HepG2 (cell line): Measurements from ENCODE around the gene SEPTIN12. TPM values are rescaled to one million over a fixed set of nuclear protein-coding genes. Genes with fewer than 3 reads are reported as not detected.

Experiments
- ATAC-seq: fragments of 200-7000 bp; cut with Tn5 transposase; 3 replicates; pipeline ENCODE4 v1.9.1; 2020; ENCODE audit warnings: mild to moderate bottlenecking, moderate library complexity
- BruUV-seq: library from RNA; stranded (reverse); fragments of 400-500 nt; replicated peaks from 2 replicates; lab custom pipeline; 2021; lab: Mats Ljungman, UMichigan
- CTCF ChIA-PET: fragments of 300-600 bp; formaldehyde crosslinking; extraction: SDS; loops from one replicate; lab custom pipeline; 2021; ENCODE audit warnings: low total read pairs, inconsistent platforms, low intra/inter-chr PET ratio; lab: Yijun Ruan, JAX
- POLR2A ChIA-PET: fragments of 350-600 bp; sonication (Branson Sonifier 250); formaldehyde crosslinking; loops from one replicate; lab custom pipeline; 2020; ENCODE audit warnings: antibody characterized with exemption, inconsistent platforms; lab: Yijun Ruan, JAX
- DNase-seq: peaks from one replicate; pipeline ENCODE4 v3.0.0-alpha.2; 2015; ENCODE audit warnings: low spot score
- FAIRE-seq: peaks from 3 replicates; lab custom pipeline; 2011; peaks lifted over from hg19 to GRCh38; lab: Jason Lieb, UNC
- H2AFZ ChIP-seq: one replicate; pipeline ENCODE4 v1.6.1; 2011; ENCODE audit warnings: low read length, inconsistent platforms
- H3K27ac ChIP-seq: fragments of 300-600 bp; 3 replicates; pipeline ENCODE4 v1.8.0; 2011; ENCODE audit warnings: mixed run types, mild to moderate bottlenecking, mixed read lengths, low read length, inconsistent platforms; ENCODE audit not compliant: insufficient read depth; ENCODE audit errors: extremely low read length
- H3K27me3 ChIP-seq, 2 experiments: fragments of 200-600 bp in 1 of 2; 2 replicates in 1 of 2; 3 replicates in 1 of 2; pipeline versions ENCODE4 v1.6.0 to v1.8.0; 2011; ENCODE audit warnings: low read length in 2 of 2, mild to moderate bottlenecking in 2 of 2, moderate library complexity in 2 of 2, inconsistent platforms in 1 of 2; ENCODE audit not compliant: insufficient read depth in 2 of 2, control insufficient read depth in 1 of 2
- H3K36me3 ChIP-seq, 2 experiments: fragments of 200-600 bp in 1 of 2; replicated peaks in 1 of 2; 2 replicates in 1 of 2; 3 replicates in 1 of 2; pipeline versions ENCODE4 v1.5.1 to v1.8.0; 2011; ENCODE audit warnings: low read length in 2 of 2, inconsistent platforms in 1 of 2; ENCODE audit not compliant: insufficient read depth in 2 of 2, control insufficient read depth in 1 of 2
- H3K4me1 ChIP-seq: 2 replicates; pipeline ENCODE4 v1.5.1; 2012; ENCODE audit warnings: low read length, inconsistent platforms; ENCODE audit not compliant: insufficient read depth
- H3K4me2 ChIP-seq: 2 replicates; pipeline ENCODE4 v1.6.0; 2011; ENCODE audit warnings: low read depth, low read length, inconsistent platforms
- H3K4me3 ChIP-seq, 3 experiments: fragments of 200-600 bp in 1 of 3; sonication (generic), shearing (Covaris generic) in 1 of 3; replicated peaks in 1 of 3; 2 replicates each; pipeline ENCODE4 v1.5.1; 2011 to 2016; ENCODE audit warnings: low read length in 3 of 3, inconsistent platforms in 2 of 3, low read depth in 2 of 3, mild to moderate bottlenecking in 2 of 3, control low read depth in 1 of 3, mixed read lengths in 1 of 3; ENCODE audit not compliant: insufficient read depth in 1 of 3
- H3K79me2 ChIP-seq: one replicate; pipeline ENCODE4 v1.6.1; 2011; ENCODE audit warnings: low read length, inconsistent platforms; ENCODE audit not compliant: insufficient read depth
- H3K9ac ChIP-seq: 2 replicates; pipeline ENCODE4 v1.6.0; 2011; ENCODE audit warnings: mild to moderate bottlenecking, low read depth, low read length, inconsistent platforms; ENCODE audit not compliant: insufficient read depth
- H3K9me3 ChIP-seq: 2 replicates; pipeline ENCODE4 v1.5.1; 2012; ENCODE audit warnings: mild to moderate bottlenecking, low read length
- H4K20me1 ChIP-seq: 2 replicates; pipeline ENCODE4 v1.6.0; 2011; ENCODE audit warnings: inconsistent platforms, mild to moderate bottlenecking, low read length, moderate library complexity; ENCODE audit not compliant: insufficient read depth
- CAMTA2 ChIP-seq: sonication (generic); formaldehyde crosslinking; IDR thresholded peaks from 2 replicates; pipeline ENCODE4 v1.4.0; 2020; ENCODE audit warnings: mild to moderate bottlenecking, missing genetic modification reagents, borderline replicate concordance
- ELF3 ChIP-seq: IDR thresholded peaks from 2 replicates; pipeline ENCODE4 v1.6.1; 2016; ENCODE audit warnings: missing genetic modification reagents, missing compliant biosample characterization
- HOXA3 ChIP-seq: sonication (generic); formaldehyde crosslinking; IDR thresholded peaks from 2 replicates; pipeline ENCODE4 v1.5.0; 2020; ENCODE audit warnings: missing genetic modification reagents
- JUN ChIP-seq: sonication (generic); formaldehyde crosslinking; IDR thresholded peaks from 2 replicates; pipeline ENCODE4 v1.4.0; 2020; ENCODE audit warnings: mild to moderate bottlenecking, missing genetic modification reagents
- KLF6 ChIP-seq: IDR thresholded peaks from 2 replicates; pipeline ENCODE4 v1.8.0; 2016; ENCODE audit warnings: missing biosample characterization, missing genetic modification reagents
- MAFF ChIP-seq: IDR thresholded peaks from 2 replicates; pipeline ENCODE4 v1.6.1; 2011; ENCODE audit warnings: low read depth, low read length, improper control_type of control experiment
- MED1 ChIP-seq: sonication (generic); formaldehyde crosslinking; IDR thresholded peaks from 2 replicates; pipeline ENCODE4 v1.4.0; 2020; ENCODE audit warnings: missing genetic modification reagents
- NFYB ChIP-seq: sonication (generic); formaldehyde crosslinking; IDR thresholded peaks from 2 replicates; pipeline ENCODE4 v1.4.0; 2020; ENCODE audit warnings: missing genetic modification reagents
- STAG1 ChIP-seq: sonication (generic); formaldehyde crosslinking; IDR thresholded peaks from 2 replicates; pipeline ENCODE4 v1.4.0; 2020; ENCODE audit warnings: missing genetic modification reagents
- ZFP37 ChIP-seq: sonication (generic); formaldehyde crosslinking; IDR thresholded peaks from 2 replicates; pipeline ENCODE4 v1.4.0; 2020; ENCODE audit warnings: missing genetic modification reagents, borderline replicate concordance
- ZFY ChIP-seq: sonication (generic); formaldehyde crosslinking; IDR thresholded peaks from 2 replicates; pipeline ENCODE4 v1.4.0; 2020; ENCODE audit warnings: missing genetic modification reagents
- ZNF317 ChIP-seq: sonication (generic); formaldehyde crosslinking; IDR thresholded peaks from 2 replicates; pipeline ENCODE4 v1.5.0; 2020; ENCODE audit warnings: mild to moderate bottlenecking, missing genetic modification reagents
- ZNF530 ChIP-seq: sonication (generic); formaldehyde crosslinking; IDR thresholded peaks from 2 replicates; pipeline ENCODE4 v1.5.0; 2020; ENCODE audit warnings: low read depth, mild to moderate bottlenecking, missing genetic modification reagents
- ZNF629 ChIP-seq: sonication (generic); formaldehyde crosslinking; conservative IDR thresholded peaks from 2 replicates; pipeline ENCODE4 v1.5.0; 2020; ENCODE audit warnings: missing genetic modification reagents
- ZNF660 ChIP-seq: sonication (generic); formaldehyde crosslinking; IDR thresholded peaks from 2 replicates; pipeline ENCODE4 v1.5.1; 2020; ENCODE audit warnings: mild to moderate bottlenecking, low read depth, missing genetic modification reagents, borderline replicate concordance
- ZSCAN25 ChIP-seq: sonication (generic); formaldehyde crosslinking; IDR thresholded peaks from 2 replicates; pipeline ENCODE4 v1.8.0; 2022; ENCODE audit warnings: mild to moderate bottlenecking, missing genetic modification reagents
- WGBS: methylation state at CpG from one replicate; pipeline ENCODE4 v1.1.6; 2017; ENCODE audit warnings: low lambda C conversion rate; 5-methylcytosine and 5-hydroxymethylcytosine counted together
- in situ Hi-C: cut with HindIII; loops from 2 replicates; pipeline ENCODE4 v1.10.0; 2017; ENCODE audit warnings: low pct_unique_long_range_greater_than_20kb; ENCODE audit not compliant: extremely low pct_ligation_motif_present
- intact Hi-C: fragments of 100-400 bp; cut with micrococcal nuclease; formaldehyde crosslinking; loops from one replicate; pipeline ENCODE4 v1.10.0; 2022; ENCODE audit not compliant: unreplicated experiment
- polyA plus RNA-seq, 8 experiments: library from polyadenylated mRNA; depleted of rRNA in 3 of 8; stranded (reverse) in 7 of 8; unstranded in 1 of 8; fragments of >200 nt; fragmentation: Illumina TruSeq in 4 of 8; extraction: Trizol in 4 of 8; gene quantifications; 2 replicates each; pipeline versions ENCODE4 v1.2.1 to v1.2.3, GENCODE V29; 2011 to 2016; ENCODE audit warnings: low read depth in 4 of 8, missing spikeins in 1 of 8, mixed read lengths in 1 of 8; ENCODE audit not compliant: insufficient read depth in 1 of 8
- total RNA-seq, 5 experiments: library from RNA; depleted of rRNA; stranded (reverse); fragments of >200 nt; fragmentation: Illumina TruSeq; extraction: Trizol; gene quantifications; 2 replicates each; pipeline ENCODE4 v1.2.3, GENCODE V29; 2016; ENCODE audit warnings: low read depth in 1 of 5
- TF ChIP-seq, protein P1 (sequence below): sonication (generic); formaldehyde crosslinking; IDR thresholded peaks from 2 replicates; pipeline ENCODE4 v1.4.0; 2020; ENCODE audit warnings: mild to moderate bottlenecking, missing genetic modification reagents
- TF ChIP-seq, protein P2 (sequence below): sonication (generic); formaldehyde crosslinking; IDR thresholded peaks from 2 replicates; pipeline ENCODE4 v1.4.0; 2020; ENCODE audit warnings: missing genetic modification reagents
- TF ChIP-seq, protein P3 (sequence below): sonication (generic); formaldehyde crosslinking; IDR thresholded peaks from 2 replicates; pipeline ENCODE4 v1.8.0; 2022; ENCODE audit warnings: mild to moderate bottlenecking, missing genetic modification reagents, moderate library complexity
- TF ChIP-seq, protein P4 (sequence below): IDR thresholded peaks from 2 replicates; pipeline ENCODE4 v1.6.1; 2016; ENCODE audit warnings: low read depth, control low read depth

Gene SEPTIN12
- total and polyA plus RNA-seq, 2 of the 13 experiments (the other 11 are each of a cell fraction or from before 2014, with no cell fraction given): 0.22 TPM; not detected in 1

DNA sequence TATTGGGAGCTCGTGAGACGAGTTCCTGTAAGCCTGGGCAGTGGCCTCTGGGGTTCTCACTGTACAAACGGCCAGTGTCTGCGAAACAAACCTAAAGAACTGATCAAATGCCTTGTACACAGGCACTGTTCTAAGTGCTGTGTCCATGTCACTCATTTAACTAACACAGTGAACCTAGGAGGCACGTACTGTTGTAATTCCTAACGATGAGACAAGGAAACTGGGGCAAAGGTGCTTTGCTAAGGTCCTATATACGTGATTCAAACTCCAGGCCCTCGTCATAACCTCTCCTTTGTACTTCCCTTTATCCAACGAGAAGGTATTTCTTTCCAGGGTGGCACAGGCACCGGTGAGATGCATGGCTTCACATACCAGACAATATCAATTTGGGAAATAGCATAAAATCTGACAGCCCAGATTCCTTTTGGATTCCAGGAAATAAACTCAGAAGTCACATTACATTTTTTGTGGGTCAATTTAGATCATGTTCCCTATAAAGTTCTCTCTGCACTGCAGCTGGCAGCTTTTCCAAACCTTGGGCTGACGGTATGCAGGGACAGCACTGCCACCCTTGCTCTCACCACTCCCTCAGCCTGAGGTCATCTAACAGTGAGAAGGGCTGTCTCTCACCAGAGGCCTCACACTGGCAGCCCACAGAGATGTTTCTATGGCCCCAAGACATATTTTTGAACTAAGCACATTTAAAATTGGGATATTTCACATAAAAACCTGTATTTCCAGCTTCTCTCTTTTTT, 40.6 kb upstream of the SEPTIN12 start:
- Histone ChIP-seq H4K20me1 (no peaks in the 10 kb centered on the region), H3K27ac (no peak overlapping the region), H3K9ac (no peak overlapping the region), H3K4me3 (no peak overlapping the region), H3K4me2 (no peak overlapping the region), H3K36me3 (peaks cover 39 to 88% of the 10 kb centered on the region in 2 experiments), H3K9me3 (no peaks in the 10 kb centered on the region), H3K27me3 (no peaks in the 10 kb centered on the region), H3K4me1 (no peaks in the 10 kb centered on the region), H3K79me2 (no peaks in the 10 kb centered on the region), H2AFZ (no peak overlapping the region)
- WGBS: 92% methylated on average over 10 of the region's 11 CpGs
- no peak for FAIRE-seq
- no peak for DNase-seq
- no peak for TF ChIP-seq MED1
- TF ChIP-seq ZNF660: no peak
- TF ChIP-seq ZSCAN25 (CRISPR knock-in tag): no peak
- TF ChIP-seq, protein P1, sequence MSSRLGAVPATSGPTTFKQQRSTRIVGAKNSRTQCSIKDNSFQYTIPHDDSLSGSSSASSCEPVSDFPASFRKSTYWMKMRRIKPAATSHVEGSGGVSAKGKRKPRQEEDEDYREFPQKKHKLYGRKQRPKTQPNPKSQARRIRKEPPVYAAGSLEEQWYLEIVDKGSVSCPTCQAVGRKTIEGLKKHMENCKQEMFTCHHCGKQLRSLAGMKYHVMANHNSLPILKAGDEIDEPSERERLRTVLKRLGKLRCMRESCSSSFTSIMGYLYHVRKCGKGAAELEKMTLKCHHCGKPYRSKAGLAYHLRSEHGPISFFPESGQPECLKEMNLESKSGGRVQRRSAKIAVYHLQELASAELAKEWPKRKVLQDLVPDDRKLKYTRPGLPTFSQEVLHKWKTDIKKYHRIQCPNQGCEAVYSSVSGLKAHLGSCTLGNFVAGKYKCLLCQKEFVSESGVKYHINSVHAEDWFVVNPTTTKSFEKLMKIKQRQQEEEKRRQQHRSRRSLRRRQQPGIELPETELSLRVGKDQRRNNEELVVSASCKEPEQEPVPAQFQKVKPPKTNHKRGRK: no peak
- TF ChIP-seq HOXA3 (CRISPR knock-in tag): no peak
- TF ChIP-seq NFYB (CRISPR knock-in tag): no peak
- TF ChIP-seq MAFF: no peak
- TF ChIP-seq, protein P2, sequence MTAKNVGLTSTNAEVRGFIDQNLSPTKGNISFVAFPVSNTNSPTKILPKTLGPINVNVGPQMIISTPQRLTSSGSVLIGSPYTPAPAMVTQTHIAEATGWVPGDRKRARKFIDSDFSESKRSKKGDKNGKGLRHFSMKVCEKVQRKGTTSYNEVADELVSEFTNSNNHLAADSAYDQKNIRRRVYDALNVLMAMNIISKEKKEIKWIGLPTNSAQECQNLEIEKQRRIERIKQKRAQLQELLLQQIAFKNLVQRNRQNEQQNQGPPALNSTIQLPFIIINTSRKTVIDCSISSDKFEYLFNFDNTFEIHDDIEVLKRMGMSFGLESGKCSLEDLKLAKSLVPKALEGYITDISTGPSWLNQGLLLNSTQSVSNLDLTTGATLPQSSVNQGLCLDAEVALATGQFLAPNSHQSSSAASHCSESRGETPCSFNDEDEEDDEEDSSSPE: no peak
- TF ChIP-seq, protein P3, sequence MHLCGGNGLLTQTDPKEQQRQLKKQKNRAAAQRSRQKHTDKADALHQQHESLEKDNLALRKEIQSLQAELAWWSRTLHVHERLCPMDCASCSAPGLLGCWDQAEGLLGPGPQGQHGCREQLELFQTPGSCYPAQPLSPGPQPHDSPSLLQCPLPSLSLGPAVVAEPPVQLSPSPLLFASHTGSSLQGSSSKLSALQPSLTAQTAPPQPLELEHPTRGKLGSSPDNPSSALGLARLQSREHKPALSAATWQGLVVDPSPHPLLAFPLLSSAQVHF (CRISPR knock-in tag): no peak
- TF ChIP-seq ZNF629 (CRISPR knock-in tag): no peak
- no peak for TF ChIP-seq ELF3 (CRISPR knock-in tag)
- no peak for TF ChIP-seq ZFP37
- no peak for TF ChIP-seq CAMTA2
- no peak for TF ChIP-seq ZFY (CRISPR knock-in tag)
- TF ChIP-seq STAG1: no peak
- TF ChIP-seq JUN: no peak
- TF ChIP-seq, protein P4, sequence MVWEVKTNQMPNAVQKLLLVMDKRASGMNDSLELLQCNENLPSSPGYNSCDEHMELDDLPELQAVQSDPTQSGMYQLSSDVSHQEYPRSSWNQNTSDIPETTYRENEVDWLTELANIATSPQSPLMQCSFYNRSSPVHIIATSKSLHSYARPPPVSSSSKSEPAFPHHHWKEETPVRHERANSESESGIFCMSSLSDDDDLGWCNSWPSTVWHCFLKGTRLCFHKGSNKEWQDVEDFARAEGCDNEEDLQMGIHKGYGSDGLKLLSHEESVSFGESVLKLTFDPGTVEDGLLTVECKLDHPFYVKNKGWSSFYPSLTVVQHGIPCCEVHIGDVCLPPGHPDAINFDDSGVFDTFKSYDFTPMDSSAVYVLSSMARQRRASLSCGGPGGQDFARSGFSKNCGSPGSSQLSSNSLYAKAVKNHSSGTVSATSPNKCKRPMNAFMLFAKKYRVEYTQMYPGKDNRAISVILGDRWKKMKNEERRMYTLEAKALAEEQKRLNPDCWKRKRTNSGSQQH (CRISPR knock-in tag): no peak
- TF ChIP-seq ZNF530 (CRISPR knock-in tag): no peak
- no peak for TF ChIP-seq KLF6 (CRISPR knock-in tag)
- no peak for TF ChIP-seq ZNF317
- CTCF ChIA-PET: no interaction called here
- BruUV-seq: no TSS peak
- intact Hi-C loops: no loop called here
- no peak for ATAC-seq
- POLR2A ChIA-PET: no interaction called here
- in situ Hi-C loops: no loop called here
